ENCODE data around the gene KCNJ1. TPM values are rescaled to one million over a fixed set of nuclear protein-coding genes. Genes with fewer than 3 reads are reported as not detected.

The KCNJ1 gene
- total and polyA plus RNA-seq, 2 donors (not counting 3 experiments of a cell fraction or from before 2014, with no cell fraction given), result not detected

GRCh38 chr11:128830290-128831173, 36.6 kb downstream of the KCNJ1 start:
- ChIA-PET POLR2A (interaction anchor here (1.2 kb wide), 1 partner anchor 57 kb away, joined by 3 read pairs; no protein-coding TSS in a partner anchor), CTCF (interaction anchor here (0.6 to 3.3 kb wide), 64 partner anchors 10 to 803 kb away, joined by 3 to 38 read pairs (median 4); no protein-coding TSS in a partner anchor)
- Histone ChIP-seq H3K9ac (replicated peaks; ENCODE audit: extremely low read depth, insufficient read depth, low read length) (no peak overlapping the region), H2AFZ (ENCODE audit: low read depth, low read length) (no peak overlapping the region), H3K9me3 (replicated peaks; ENCODE audit: control insufficient read depth, insufficient read depth, low read length) (no peaks in the 10 kb centered on the region), H3K4me1 (ENCODE audit: control insufficient read depth, extremely low read depth, insufficient read depth, low read length) (peaks cover 63% of the 10 kb centered on the region), H3K36me3 (ENCODE audit: control insufficient read depth in 2 of 2, extremely low read depth in 1 of 2, insufficient read depth in 2 of 2, low read length in 2 of 2) (no peaks in the 10 kb centered on the region), H3K27me3 (ENCODE audit: control insufficient read depth in 2 of 2, insufficient read depth in 2 of 2, low read length in 2 of 2) (no peaks in the 10 kb centered on the region), H3K79me2 (ENCODE audit: control insufficient read depth, insufficient read depth, low read length) (no peaks in the 10 kb centered on the region), H3K27ac (ENCODE audit: insufficient read depth, low read depth, low read length) (peak overlapping the region; percentile 47), H3K4me2 (ENCODE audit: insufficient read depth, low read length) (peak overlapping the region; percentile 58), H3K9me1 (replicated peaks; ENCODE audit: control insufficient read depth, extremely low read depth, insufficient read depth, low read length) (no peaks in the 10 kb centered on the region), H4K20me1 (replicated peaks; ENCODE audit: control insufficient read depth, extremely low read depth, insufficient read depth, low read length) (no peaks in the 10 kb centered on the region), H3K4me3 (replicated peaks in 1 of 3; ENCODE audit: insufficient read depth in 1 of 3, low read depth in 1 of 3, low read length in 3 of 3) (no peak overlapping the region)
- DNase-seq (ENCODE audit: low read depth, low spot score) (no peak), FAIRE-seq (no peak)
- TF ChIP-seq EZH2 (IDR thresholded peaks at IDR 0.05; ENCODE audit: borderline replicate concordance, low read depth, low read length, severe bottlenecking) (no peak), CTCF (IDR thresholded peaks at IDR 0.05; ENCODE audit: extremely low read depth in 1 of 2, insufficient read depth in 1 of 2, low read depth in 1 of 2, low read length in 2 of 2) (no peak), FOS (IDR thresholded peaks at IDR 0.05; ENCODE audit: borderline replicate concordance, insufficient read depth, low read length) (no peak), JUN (IDR thresholded peaks at IDR 0.05; ENCODE audit: borderline replicate concordance, insufficient read depth, insufficient read length, low read depth) (no peak), POLR2AphosphoS5 (IDR thresholded peaks at IDR 0.05; ENCODE audit: insufficient read depth, low read depth, low read length) (no peak)
- dilution Hi-C loops (cut with MboI; ENCODE audit: extremely low pct_ligation_motif_present, low sequenced_read_pairs) (no loop called here), intact Hi-C loops (cut with micrococcal nuclease) (loop anchor here (1.0 kb wide), 12 partner anchors 18 to 799 kb away; no protein-coding TSS in a partner anchor)
- no TSS peak for BruUV-seq (replicated peaks)
